SH-SY5Y (cell line): ENCODE measurements around the gene CACNG7.

Experiments
- GATA2 ChIP-seq: IDR thresholded peaks from 2 replicates; pipeline ENCODE4 v1.6.1; 2011; ENCODE audit warnings: mild to moderate bottlenecking, low read depth, low read length
- GATA3 ChIP-seq: IDR thresholded peaks from 2 replicates; pipeline ENCODE4 v1.6.1; 2011; ENCODE audit warnings: low read depth, mild to moderate bottlenecking, low read length, moderate library complexity

DNA sequence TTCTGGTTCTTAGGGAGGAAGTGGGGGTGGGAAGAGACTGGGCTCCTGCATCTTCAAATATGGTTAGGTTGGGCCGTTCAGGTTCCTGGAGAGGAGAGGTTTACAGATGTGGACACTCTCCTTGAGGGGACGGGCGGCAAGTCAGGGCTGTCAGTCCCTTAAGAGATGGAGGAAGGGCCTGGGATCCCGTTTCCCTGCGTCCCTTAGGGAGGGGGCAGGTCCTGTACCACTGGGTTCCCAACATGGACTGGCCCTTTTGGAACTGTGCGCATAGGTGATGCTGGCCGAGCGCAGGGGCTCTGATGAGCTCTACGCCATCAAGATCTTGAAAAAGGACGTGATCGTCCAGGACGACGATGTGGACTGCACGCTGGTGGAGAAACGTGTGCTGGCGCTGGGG, 10.9 kb upstream of the CACNG7 start:
- TF ChIP-seq GATA2 = no peak
- TF ChIP-seq GATA3 = no peak
